Osteoblast (primary cell): ENCODE measurements around the gene TTC7B. TPM values are rescaled to one million over a fixed set of nuclear protein-coding genes. Genes with fewer than 3 reads are reported as not detected.

Experiments
- DNase-seq: peaks from one replicate; pipeline ENCODE4 v3.0.0; 2011; ENCODE audit warnings: low spot score, mixed read lengths; ENCODE audit not compliant: insufficient read length; ENCODE audit errors: missing footprints
- H2AFZ ChIP-seq: 2 replicates; pipeline ENCODE4 v1.6.0; 2011; ENCODE audit warnings: mild to moderate bottlenecking, low read length
- H3K27ac ChIP-seq: 2 replicates; pipeline ENCODE4 v1.5.1; 2011; ENCODE audit warnings: mild to moderate bottlenecking, low read depth, low read length, moderate library complexity
- H3K27me3 ChIP-seq: 2 replicates; pipeline ENCODE4 v1.6.0; 2012; ENCODE audit warnings: mild to moderate bottlenecking, control low read depth, inconsistent platforms, low read length, moderate library complexity; ENCODE audit not compliant: insufficient read depth
- H3K36me3 ChIP-seq: 2 replicates; pipeline ENCODE4 v1.5.1; 2011; ENCODE audit warnings: mild to moderate bottlenecking, low read length, control low read depth, moderate library complexity; ENCODE audit not compliant: insufficient read depth
- H3K4me1 ChIP-seq: 2 replicates; pipeline ENCODE4 v1.5.1; 2011; ENCODE audit warnings: mild to moderate bottlenecking, low read length, control low read depth, moderate library complexity; ENCODE audit not compliant: insufficient read depth
- H3K4me2 ChIP-seq: 2 replicates; pipeline ENCODE4 v1.6.0; 2011; ENCODE audit warnings: mild to moderate bottlenecking, low read length; ENCODE audit not compliant: insufficient read depth
- H3K4me3 ChIP-seq: fragments of 200-600 bp; sonication (generic); 3 replicates; pipeline ENCODE4 v1.5.1; 2012; ENCODE audit warnings: mild to moderate bottlenecking, low read length, inconsistent platforms; ENCODE audit not compliant: insufficient read depth
- H3K79me2 ChIP-seq: 2 replicates; pipeline ENCODE4 v1.6.0; 2012; ENCODE audit warnings: mild to moderate bottlenecking, low read length, control low read depth, inconsistent platforms; ENCODE audit not compliant: insufficient read depth
- H3K9me3 ChIP-seq: 2 replicates; pipeline ENCODE4 v1.5.1; 2011; ENCODE audit warnings: low read depth, low read length, control low read depth
- H4K20me1 ChIP-seq: 2 replicates; pipeline ENCODE4 v1.6.0; 2012; ENCODE audit warnings: mild to moderate bottlenecking, low read length, control low read depth; ENCODE audit not compliant: insufficient read depth
- total RNA-seq: library from RNA; depleted of rRNA; stranded (reverse); fragments of >200 nt; gene quantifications from 2 replicates; pipeline ENCODE4 v1.2.3, GENCODE V29; 2012
- TF ChIP-seq, protein P1 (sequence below): IDR thresholded peaks from 2 replicates; pipeline ENCODE4 v1.5.1; 2011; ENCODE audit warnings: mild to moderate bottlenecking, low read depth, low read length, moderate library complexity; ENCODE audit errors: extremely low read depth

TTC7B gene
- total RNA-seq, 1 donor = 14.5 TPM

DNA sequence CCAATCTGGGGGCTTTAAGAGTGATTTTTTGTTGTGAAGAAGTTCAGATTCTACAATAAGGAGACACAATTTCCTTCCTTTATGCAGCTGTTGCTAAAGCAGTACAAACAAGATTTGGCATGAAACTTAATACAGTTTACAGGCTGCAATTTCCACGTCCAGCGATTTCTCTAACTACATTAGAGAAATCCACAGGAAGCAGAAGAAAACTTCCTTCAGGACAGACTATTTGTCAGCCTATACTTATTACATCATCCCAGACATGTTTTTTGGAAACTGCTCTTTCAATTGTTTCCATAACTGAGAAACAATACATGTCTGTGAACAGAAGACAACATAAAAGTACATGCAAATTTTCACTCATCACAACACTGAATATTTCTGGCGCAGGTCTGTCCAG is 204.3 kb downstream of the TTC7B start:
- H4K20me1 ChIP-seq = no peaks in the 10 kb centered on the region
- no peaks in the 10 kb centered on the region for H3K4me1 ChIP-seq
- no peaks in the 10 kb centered on the region for H3K36me3 ChIP-seq
- no peaks in the 10 kb centered on the region for H3K79me2 ChIP-seq
- no peak overlapping the region for H3K4me3 ChIP-seq
- no peaks in the 10 kb centered on the region for H3K9me3 ChIP-seq
- H2AFZ ChIP-seq = peak overlapping the region; percentile 65
- H3K27me3 ChIP-seq = no peaks in the 10 kb centered on the region
- no peak for DNase-seq
- H3K4me2 ChIP-seq = no peak overlapping the region
- no peak overlapping the region for H3K27ac ChIP-seq
- TF ChIP-seq, protein P1, sequence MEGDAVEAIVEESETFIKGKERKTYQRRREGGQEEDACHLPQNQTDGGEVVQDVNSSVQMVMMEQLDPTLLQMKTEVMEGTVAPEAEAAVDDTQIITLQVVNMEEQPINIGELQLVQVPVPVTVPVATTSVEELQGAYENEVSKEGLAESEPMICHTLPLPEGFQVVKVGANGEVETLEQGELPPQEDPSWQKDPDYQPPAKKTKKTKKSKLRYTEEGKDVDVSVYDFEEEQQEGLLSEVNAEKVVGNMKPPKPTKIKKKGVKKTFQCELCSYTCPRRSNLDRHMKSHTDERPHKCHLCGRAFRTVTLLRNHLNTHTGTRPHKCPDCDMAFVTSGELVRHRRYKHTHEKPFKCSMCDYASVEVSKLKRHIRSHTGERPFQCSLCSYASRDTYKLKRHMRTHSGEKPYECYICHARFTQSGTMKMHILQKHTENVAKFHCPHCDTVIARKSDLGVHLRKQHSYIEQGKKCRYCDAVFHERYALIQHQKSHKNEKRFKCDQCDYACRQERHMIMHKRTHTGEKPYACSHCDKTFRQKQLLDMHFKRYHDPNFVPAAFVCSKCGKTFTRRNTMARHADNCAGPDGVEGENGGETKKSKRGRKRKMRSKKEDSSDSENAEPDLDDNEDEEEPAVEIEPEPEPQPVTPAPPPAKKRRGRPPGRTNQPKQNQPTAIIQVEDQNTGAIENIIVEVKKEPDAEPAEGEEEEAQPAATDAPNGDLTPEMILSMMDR = no peak

DNA sequence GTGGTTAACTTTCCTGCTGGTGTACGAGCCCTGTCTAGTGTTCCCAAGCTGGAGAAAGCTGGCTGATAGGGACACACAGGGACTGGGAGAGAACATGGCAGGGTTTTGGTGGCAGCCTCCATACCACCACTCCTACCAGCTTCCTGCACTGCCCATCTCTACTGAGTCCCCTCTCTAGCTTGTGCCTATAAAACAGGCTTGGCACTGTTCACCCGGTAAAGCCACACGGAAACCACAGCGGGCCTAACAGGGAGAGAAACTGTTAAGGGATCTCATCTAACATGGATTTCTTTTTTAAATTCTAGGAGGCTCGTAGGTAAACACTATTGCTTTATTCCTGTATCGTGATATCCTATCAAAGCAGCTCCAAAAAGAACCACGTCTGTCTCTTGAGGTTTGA is 204.7 kb downstream of the TTC7B start:
- Histone ChIP-seq H4K20me1 (no peaks in the 10 kb centered on the region), H3K27me3 (no peaks in the 10 kb centered on the region), H2AFZ (peak overlapping the region; percentile 65), H3K4me3 (no peak overlapping the region), H3K27ac (no peak overlapping the region), H3K4me2 (no peak overlapping the region), H3K36me3 (no peaks in the 10 kb centered on the region), H3K79me2 (no peaks in the 10 kb centered on the region), H3K4me1 (no peaks in the 10 kb centered on the region), H3K9me3 (no peaks in the 10 kb centered on the region)
- TF ChIP-seq, protein P1 = no peak
- DNase-seq = no peak

DNA sequence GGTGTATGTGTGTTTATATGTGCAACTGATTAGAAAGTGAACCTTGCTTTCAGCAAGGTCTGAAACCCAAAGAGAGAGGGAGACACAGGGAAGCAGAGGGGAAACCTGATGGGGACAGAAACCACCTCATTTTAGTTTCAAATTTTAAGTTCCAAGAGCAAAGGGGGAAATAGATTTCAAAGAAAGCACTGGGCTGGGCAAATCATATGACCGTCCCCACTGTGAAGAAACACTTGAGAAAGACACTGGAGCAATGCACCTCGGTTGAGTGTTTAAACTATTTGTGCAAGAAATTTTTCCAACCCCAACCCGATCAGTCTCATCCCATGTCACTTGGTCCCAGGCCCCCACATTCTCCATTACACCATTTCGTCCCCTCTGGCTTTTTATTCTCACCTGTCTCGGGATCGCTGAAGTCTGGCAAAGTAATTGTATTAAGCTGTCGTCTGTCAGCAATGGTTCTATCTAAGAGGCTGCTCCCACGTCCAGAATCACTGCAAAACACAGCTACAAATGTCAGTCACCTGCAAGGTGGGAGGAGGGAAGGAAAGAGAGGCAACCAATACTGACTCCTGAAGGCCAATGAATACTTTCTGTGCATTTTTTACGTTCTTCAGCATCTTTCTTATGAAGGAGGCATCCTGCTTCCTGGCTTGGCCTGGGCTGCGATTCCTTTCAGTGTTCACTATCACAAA is 205.7 kb downstream of the TTC7B start:
- no peak for DNase-seq

DNA sequence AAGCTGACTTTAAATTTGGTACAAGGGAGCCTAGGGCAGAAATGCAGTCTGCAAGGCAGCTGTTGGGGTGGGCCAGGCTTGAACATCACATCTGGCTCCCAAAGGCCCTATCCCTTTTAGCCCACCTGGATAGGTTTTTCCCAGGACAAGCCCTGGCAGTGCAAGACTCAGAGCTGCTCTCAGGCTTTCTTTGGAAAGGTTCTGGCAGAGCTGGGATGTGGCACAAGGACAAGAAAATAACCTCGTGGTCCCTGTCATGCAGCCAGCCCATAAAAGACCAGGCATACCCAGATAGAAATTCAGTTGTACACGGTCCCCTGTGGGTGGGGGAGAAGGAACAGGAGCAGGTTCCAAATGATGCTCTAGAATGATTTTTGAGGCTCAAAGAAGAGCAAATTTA is 206.9 kb downstream of the TTC7B start:
- Histone ChIP-seq H3K4me2 (no peak overlapping the region), H3K36me3 (no peaks in the 10 kb centered on the region), H3K27ac (no peak overlapping the region), H3K4me3 (no peak overlapping the region), H3K9me3 (no peaks in the 10 kb centered on the region), H2AFZ (no peak overlapping the region), H4K20me1 (no peaks in the 10 kb centered on the region), H3K79me2 (no peaks in the 10 kb centered on the region), H3K4me1 (no peaks in the 10 kb centered on the region), H3K27me3 (no peaks in the 10 kb centered on the region)
- DNase-seq = no peak
- TF ChIP-seq, protein P1 = no peak

More for the DNA sequence above, 205.7 kb downstream of the TTC7B start:
- Histone ChIP-seq H3K4me2 (no peak overlapping the region), H3K27me3 (no peaks in the 10 kb centered on the region), H4K20me1 (no peaks in the 10 kb centered on the region), H3K4me3 (no peak overlapping the region), H3K9me3 (no peaks in the 10 kb centered on the region), H3K27ac (no peak overlapping the region), H3K36me3 (no peaks in the 10 kb centered on the region), H3K4me1 (no peaks in the 10 kb centered on the region), H2AFZ (no peak overlapping the region), H3K79me2 (no peaks in the 10 kb centered on the region)
- TF ChIP-seq, protein P1 = no peak
